Skin of body (tissue), 2 donors: ENCODE measurements around the gene SCML1. TPM values are rescaled to one million over a fixed set of nuclear protein-coding genes. Genes with fewer than 3 reads are reported as not detected.

ENCODE experiments used
- DNase-seq: peaks from one replicate; lab custom pipeline; 2025; lab: John Stamatoyannopoulos, UW
- total RNA-seq: library from RNA; depleted of rRNA; stranded (reverse); fragments of >200 nt; gene quantifications from one replicate; pipeline ENCODE4 v1.2.3, GENCODE V29; 2014

Gene SCML1, protein sequence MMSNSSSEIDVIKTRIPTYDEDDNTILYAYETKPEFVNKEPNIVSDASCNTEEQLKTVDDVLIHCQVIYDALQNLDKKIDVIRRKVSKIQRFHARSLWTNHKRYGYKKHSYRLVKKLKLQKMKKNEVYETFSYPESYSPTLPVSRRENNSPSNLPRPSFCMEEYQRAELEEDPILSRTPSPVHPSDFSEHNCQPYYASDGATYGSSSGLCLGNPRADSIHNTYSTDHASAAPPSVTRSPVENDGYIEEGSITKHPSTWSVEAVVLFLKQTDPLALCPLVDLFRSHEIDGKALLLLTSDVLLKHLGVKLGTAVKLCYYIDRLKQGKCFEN
- 10.1 TPM for total RNA-seq

DNA sequence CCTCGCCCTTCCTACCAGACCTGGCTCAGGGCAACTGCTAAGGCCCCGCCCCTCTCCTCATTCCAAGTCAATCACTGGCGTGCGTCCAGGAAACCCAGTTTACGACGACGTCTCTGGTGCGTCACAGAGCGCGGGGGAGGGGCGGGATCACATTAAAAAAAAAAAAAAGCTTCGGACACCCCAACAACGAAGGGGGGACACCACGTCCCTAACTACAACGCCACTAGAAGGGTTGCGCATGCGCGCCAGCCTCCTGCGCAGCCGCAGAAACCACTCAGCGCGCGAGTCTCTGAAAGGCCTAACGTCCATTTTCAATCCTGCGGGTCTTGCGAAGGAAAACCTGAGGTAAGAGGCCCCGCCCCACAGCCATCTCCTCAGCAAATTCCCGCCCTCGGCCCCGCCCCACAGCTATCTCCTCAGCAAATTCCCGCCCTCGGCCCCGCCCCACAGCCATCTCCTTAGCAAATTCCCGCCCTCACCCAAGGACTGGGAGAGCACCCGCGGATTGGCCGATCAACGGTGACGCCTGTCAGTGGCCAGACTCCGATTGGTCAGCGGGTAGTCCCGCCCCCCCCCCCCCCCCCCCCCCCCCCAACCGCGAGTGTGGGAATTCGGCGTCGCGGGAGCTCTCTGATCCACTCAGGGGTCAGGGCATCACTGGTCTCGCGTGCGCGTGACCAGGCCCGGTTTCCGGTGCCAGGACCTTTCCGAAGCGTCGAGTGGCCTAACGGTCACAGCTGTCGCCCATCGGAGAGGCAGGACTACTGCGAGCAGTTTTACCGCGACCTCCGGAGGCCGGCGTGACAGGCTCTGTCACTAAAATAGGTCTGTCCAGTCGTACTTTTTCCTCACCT lies at the start of gene SCML1:
TSS of gene SCML1 (plus strand) at position 638 of the 854 bp plus-strand sequence. CDS start 6,694 bp downstream, outside the sequence.
- peak; percentile 95 for DNase-seq

DNA sequence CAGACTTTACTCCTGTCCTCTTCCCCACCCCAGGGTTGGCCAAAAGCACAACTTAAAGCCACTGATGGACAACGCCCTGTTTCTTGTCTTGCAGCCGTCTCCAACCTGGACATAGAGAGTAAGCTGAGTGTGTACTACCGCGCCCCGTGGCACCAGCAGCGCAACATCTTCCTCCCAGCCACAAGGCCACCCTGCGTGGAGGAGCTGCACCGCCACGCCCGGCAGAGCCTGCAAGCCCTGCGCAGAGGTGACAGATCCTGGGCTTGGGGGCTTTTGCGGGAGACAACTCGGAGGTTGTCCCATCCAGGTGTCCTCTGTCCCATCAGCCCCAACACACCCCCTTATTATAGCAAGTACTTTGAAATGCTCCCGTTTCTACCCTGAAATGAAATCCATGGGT lies 49.6 kb upstream of the SCML1 start:
- no peak for DNase-seq

DNA sequence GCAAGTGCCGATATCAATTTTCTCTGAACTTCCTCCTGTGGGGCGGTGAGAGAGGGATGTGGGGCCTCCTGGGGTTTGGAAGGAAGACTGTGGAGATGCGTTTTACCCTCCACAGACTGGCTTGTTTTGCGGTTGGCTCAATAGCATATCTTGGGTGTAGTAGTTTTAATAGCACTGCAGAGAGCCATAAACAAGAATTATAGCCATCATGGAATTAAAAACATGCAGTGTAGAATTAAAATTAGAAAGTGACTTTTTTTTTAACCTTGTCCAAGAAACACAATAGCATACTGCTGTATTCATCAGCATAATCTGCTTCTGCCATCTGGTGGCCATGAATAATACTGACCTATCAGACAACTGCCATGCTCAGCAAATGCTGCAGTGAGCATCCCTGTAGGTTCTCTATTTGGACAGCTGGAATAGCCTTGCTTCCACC lies 47.3 kb upstream of the SCML1 start:
- peak; percentile 42 for DNase-seq

DNA sequence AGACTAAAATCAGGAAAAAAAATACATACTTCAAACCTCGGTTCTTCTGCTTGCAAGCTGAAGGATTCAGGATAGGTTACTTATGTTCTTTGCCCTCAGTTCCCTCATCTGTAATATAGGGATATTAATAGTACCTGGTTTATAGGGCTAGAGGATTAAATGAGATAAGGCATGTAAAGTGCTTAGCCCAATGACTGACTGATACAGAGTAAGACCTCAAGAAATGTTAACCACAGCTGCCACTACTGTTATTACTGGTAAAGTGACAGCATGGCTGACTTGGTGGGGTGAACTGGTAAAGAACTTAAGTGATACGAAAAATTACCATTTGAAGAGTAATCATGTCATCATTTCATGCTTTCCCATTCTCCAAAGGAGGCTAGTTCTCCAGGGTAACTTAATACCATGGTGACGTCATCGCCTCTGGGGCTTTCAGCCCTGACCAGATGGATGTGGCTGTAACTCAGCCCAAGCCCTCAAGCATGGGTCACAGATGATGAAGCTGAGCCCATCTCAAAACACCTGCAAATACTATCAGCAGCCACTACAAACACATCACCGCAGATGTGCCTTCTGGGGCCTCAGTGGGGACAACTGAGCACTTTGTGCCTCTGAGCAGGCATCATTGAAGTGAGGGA lies 44.5 kb upstream of the SCML1 start:
- DNase-seq = no peak

DNA sequence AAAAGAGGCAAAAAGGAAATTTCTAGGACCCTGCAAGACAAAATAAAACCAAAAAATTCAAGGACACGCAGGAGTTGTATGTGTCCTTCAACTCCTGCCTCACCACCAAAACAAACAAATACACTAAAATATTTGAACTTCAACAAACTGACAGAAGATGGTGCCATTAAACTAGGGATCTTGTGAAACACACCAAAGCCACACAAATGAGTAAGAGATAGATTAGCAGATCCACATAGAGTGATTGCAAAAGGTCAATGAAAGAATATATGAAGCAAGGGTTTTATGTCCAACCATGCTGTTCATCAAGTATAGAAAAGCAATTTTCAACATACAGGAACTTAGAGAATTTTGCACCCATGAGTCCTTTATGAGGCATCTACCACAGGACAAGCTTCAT lies 40.1 kb upstream of the SCML1 start:
- no peak for DNase-seq

DNA sequence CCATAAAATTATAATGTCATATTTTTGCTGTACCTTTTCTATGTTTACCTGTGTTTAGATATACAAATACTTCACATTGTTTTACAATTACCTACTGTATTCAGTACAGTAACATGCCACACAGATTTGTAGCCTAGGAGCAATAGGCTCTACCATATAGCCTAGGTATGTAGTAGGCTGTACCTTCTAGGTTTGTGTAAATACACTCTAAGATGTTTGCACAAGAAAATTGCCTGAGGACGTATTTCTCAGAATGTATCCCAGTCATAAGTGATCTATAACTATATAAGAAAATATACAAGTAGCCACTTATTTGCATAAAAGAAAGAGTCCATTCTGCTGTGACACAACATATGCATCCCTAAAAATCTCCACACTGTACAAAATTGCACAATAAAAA lies 36.3 kb upstream of the SCML1 start:
- no peak for DNase-seq

DNA sequence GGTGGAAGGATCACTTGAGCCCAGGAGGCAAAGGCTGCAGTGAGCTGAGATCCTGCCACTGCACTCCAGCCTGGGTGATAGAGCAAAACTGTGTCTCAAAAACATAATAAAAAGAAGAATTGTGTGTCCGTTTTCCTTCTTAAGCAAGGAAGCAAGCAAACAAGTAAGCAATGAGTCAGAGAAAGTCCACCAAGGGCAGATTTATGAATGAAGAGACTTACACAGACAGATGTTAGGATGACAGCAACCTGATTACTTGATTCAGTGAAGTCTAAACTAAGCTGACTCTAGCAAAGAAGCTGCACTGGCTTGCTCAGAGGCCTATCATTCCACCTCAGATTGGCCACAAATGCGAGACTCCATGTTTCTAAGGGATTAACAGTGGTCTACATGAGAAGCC lies 34.1 kb upstream of the SCML1 start:
- no peak for DNase-seq

DNA sequence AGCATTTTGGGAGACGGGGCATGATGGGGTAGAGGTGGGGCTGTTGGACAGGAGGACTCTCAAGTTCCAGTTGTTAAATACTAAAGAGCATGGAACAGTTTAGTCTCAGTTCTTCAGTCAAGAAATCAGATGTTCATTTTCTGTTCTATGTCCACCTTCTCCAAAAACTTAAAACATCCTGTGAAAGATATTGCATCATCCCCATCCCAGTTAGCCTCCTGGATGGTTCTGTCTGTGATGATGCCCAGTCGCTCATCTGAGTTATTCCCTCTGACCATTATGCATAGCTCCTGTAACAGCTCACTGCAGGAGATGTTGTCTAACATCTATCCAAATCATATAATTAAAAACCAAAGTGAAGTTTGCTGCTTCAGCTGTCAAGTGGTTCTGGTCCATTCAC lies 32.1 kb upstream of the SCML1 start:
- DNase-seq = no peak

DNA sequence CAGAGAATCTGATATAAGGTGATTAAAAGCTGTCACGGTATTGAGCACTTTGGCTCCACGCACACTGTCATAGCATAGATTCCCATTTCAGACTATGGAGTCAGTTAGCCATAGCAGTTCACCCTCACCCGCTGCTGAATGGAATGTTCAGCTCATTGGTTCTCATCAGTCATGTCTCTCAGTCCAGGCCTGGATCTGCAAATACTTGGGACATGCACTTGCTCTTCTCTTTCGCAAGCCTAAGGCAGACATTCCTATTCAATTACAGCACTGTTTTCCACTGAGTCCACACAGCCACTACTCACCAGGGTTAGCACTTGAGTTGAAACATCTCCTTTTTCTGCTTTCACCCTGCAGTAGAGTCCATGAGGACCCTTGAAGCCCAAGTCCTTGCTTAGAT lies 30.6 kb upstream of the SCML1 start:
- no peak for DNase-seq

DNA sequence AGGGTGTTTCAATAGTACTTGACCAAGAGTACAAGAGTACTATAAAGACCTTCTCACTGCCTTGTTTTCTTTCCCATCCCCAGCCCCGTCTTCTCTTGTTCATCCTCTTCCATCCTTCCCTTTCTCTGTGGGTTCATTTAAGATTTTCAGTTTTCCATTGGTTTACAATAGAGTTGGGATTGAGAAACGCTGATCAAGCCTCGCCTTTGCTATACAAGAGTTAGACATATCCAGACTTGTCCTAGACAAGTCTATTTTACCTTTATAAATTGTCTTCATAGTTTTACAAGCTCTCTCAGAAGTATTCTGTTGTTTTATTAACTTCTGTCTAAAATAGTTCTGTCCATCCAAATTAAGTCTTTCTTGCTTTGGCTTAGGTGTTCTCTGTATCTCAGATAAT lies 29.6 kb upstream of the SCML1 start:
- no peak for DNase-seq

DNA sequence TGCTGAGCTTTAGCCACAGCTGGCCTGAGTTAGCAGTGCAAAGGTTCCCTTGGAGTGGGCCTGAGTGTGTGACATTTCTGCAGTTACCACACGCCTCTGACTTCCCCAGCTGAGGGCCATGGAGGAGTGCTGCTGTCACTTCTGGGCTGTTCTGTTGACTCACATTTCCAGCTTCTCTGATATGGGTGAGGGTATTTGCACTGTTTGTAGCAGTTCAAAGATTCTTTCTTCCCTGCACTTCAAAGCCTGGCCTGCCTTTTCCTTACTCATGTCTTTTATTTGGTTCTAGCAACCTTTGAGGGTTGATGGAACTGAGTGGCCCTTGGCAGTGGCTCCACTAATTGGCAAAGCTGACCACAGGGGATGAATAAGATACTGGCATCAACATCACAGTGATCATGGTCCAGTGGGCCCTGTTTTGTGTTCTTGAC lies 26.4 kb upstream of the SCML1 start:
- DNase-seq = peak; percentile 8

DNA sequence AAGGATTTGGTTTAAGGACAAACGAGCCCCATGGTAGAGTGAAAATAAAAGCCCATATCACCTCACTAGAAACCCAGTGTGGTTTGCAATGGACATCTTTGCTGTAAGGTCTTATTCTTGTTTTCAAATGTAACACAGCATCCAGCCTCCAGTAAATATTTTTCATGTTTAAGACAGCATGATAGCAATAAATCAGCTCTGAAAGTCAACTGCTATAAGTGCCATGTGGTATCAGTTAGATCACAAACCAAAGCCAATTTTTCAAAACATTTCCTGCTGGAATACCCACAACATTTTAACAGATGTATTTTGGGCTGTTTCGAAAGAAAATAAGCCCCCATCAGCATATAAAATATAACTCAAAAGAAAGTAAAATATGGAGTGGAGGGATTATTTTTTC lies 24.0 kb upstream of the SCML1 start:
- DNase-seq = peak; percentile 65

DNA sequence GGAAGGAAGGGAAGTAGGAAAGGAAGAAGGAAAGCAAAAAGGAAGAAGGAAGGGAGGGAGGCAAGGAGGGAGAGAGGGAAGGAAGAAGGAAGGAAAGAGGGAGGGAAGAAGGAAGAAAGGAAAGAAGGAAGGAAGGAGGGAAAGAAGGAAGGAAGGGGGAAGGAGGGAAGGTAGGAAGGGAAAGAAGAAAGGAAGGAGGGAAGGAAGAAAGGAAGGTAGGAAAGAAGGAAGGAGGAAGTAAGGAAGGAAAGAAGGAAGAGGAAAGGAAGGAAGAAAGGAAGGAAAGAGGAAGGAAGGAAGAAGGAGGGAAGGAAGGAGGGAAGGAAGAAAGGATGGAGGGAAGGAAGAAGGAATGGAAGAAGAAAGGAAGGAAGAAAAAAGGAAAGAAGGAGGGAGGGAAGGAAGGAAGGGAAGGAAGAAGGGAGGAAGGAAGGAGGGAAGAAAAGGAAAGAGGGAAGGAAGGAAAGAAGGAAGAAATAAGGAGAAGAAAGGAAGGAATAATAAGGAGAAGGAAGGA lies 18.6 kb upstream of the SCML1 start:
- no peak for DNase-seq

DNA sequence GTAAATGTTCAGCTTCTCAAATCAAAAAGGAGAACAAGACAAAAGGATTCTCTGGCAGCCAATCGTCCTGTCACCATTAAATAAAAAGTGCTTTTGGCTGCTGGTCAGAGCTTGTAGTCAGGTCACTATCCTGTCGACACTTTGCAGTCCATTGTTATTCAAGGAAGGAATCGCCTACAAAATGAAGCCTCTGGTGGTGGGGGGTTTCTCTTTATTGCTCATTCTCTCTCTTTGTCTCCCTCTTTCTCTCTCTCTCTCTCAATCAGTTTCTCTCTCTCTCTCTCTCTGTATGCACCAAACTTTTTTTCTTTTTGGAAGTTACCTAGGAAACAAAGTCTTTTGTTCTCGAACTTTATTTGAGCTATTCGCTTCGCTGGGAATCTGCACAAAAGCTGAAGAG lies 17.6 kb upstream of the SCML1 start:
- DNase-seq = no peak

DNA sequence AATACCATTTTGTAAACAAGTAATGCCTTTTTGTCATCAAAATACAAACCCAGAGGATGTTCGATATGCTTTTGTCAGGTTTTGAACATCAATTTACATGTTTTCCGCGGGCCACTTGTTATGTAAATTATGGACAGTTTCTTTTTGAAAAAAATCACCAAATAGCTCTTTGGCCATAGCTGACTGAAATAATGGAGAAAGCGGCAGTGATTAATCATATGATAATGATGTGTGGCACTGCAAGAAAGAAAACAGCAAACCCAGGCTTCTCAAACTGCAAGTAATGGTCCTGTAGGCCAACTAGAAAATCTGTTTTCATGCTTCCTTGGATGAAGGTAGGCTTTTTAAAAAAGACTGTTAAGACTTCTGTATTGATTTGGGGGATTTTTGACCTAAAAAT lies 15.6 kb upstream of the SCML1 start:
- no peak for DNase-seq

DNA sequence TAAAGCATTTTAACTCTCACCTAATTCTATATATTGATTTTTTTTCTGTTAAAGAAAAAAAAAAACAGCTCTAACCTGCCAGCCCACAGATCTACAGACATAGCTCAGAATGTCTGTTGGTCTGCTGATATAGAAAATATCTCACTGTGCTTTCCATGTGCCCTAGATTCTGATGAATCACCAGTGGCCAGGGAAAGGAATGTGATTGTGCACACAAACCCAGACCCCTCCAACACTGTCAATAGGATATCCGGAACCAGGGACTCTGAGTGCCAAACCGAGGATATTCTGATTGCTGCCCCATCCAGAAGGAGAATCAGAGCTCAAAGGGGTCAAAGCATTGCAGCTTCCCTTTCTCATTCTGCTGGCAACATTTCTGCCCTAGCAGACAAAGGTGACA lies 12.1 kb upstream of the SCML1 start:
- no peak for DNase-seq

DNA sequence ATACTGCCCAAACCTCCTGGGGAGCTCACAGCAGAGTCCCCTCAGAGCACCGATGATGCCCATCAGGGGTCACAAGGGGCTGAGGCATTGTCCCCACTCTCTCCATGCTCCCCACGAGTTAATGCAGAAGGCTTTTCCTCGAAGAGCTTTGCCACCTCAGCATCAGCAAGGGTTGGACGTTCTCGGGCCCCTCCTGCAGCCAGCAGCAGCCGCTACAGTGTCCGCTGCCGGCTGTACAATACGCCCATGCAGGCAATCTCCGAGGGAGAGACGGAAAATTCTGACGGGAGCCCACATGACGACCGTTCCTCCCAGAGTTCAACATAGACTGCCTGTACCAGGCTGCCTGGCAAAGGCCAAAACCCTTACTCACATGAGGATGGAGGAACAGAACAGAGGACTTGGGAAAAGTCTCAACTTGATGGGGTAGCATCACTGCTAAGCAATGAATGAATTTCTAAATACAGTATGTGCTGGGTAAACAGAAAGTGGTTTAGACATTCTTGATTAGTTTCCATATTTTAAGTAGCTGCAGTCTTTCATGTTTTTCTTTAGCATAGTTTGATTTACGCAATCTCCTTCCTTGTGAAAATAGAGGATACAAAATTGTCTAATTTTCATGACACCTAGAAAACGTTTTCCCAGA lies 5.0 kb upstream of the SCML1 start:
- DNase-seq = no peak

DNA sequence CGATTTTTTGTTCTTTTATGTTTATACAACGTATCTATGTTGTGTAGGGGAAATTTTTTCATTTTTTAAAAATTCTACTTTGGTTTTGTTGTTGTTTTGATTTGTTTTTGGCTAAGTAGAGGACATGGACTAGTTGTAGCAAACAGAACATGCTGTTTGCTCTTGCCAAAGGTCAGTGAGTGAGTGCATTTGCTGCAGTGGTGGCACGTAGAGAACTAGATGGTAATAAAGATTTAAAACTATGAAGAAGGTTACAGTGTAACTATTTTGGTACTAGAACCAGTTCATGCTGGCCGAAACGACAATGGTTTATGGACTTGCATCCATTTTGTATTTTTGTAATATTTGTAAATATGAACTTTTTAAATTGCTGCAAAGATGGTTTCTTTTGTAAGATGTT lies 1.9 kb upstream of the SCML1 start:
- DNase-seq = no peak

DNA sequence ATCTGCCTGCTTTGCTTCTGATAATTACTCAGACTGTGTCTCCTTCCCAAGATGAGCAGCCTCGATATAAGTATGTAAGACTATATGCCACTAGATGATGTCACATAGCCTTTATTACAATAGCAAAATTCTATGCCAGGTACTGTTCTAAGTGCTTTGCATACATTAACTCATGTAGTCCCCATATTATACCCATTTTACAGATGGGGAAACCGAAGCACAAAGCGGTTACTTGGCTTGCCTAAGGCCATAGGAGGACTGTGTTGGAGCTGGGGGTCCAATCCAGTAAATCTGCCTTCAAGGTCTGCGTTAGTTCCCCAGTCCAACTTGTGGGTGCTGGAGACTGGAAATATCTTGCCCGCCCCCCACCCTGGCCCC lies 826 bp upstream of the SCML1 start:
- DNase-seq = peak; percentile 52

DNA sequence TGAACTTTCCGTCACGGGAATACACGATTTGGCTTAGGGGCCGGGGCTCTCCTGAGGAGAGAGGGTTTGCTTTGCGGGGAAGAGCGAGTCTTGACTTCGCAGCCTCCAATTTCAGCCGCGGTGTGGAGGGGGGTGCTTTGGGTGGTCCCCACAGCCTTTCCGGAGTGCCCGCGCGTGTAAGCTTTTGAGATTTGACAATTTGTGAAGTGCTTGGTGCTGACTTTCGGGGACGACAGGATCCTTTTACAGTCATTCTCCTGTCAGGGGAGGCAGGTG lies 355 bp downstream of the SCML1 start:
- DNase-seq = no peak

DNA sequence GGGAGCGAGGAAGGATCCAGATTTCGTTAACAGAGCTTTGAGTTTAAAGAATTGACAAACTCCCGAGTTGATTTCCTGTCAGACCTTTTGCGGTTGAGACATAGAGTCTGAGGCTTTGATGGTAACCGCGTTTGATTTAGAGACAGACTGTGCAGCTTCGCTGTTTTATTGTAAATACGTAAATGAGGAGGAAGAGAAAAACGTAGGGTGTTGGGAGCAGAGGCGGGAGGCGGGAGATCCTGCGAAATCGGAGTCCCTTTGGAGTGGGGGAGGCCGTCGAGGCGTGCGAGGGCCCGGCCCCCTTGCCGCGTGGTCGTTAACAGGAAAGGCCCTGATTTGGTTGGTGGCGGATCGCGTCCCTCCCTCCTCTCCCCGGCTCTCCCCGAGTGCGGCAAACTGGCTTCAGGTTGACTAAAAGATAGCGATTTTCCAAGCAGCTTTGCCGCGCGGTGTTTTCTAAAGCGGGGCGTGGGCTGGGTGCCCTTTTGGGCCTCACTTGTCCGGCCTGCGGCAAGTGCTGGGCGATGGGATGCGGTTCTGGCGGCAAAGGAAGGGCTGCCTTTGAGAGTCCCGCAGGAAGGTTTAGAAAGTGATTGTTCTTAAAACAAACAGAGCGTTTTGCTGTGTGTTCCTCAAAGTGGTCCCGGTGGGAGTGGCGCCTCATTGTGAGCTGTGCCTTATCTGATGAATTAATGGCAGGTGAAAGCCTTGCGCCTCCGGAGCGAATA lies 857 bp downstream of the SCML1 start:
- DNase-seq = no peak
